Stomach (tissue), 9 donors: Measurements from ENCODE around the gene DPF3. TPM values are rescaled to one million over a fixed set of nuclear protein-coding genes. Genes with fewer than 3 reads are reported as not detected.

Experiments used
- DNase-seq, 2 donors: peaks; one replicate each; pipeline versions ENCODE4 v3.0.0 to v3.0.0-alpha.2; 2013 to 2019
- H3K27ac ChIP-seq, 5 donors: fragments of 200-600 bp in 4 of 5; sonication (generic) in 4 of 5; one replicate each; pipeline ENCODE4 v1.5.1; 2013 to 2019; ENCODE audit warnings: mild to moderate bottlenecking in 1 of 5, moderate library complexity in 1 of 5
- H3K27me3 ChIP-seq, 3 donors: fragments of 200-600 bp; sonication (generic); one replicate each; pipeline ENCODE4 v1.5.1; 2017 to 2019; ENCODE audit warnings: mixed run types in 1 of 3
- H3K36me3 ChIP-seq, 4 donors: fragments of 200-600 bp; sonication (generic); 1 replicate in 3 of 4; 2 replicates in 1 of 4; pipeline ENCODE4 v1.5.1; 2016 to 2019
- H3K4me1 ChIP-seq, 4 donors: fragments of 200-600 bp; sonication (generic); one replicate each; pipeline ENCODE4 v1.5.1; 2016 to 2019
- H3K4me3 ChIP-seq, 4 donors: fragments of 200-600 bp; sonication (generic) in 3 of 4; one replicate each; pipeline ENCODE4 v1.5.1; 2016 to 2019; ENCODE audit warnings: mild to moderate bottlenecking in 1 of 4
- H3K9me3 ChIP-seq, 4 donors: fragments of 200-600 bp; sonication (generic); one replicate each; pipeline ENCODE4 v1.5.1; 2016 to 2019
- EP300 ChIP-seq: sonication (generic); formaldehyde crosslinking; IDR thresholded peaks from one replicate; pipeline ENCODE4 v1.6.1; 2017; ENCODE audit warnings: antibody characterized with exemption
- POLR2A ChIP-seq, 4 donors: fragments of 450-650 bp; IDR thresholded peaks; one replicate each; pipeline ENCODE4 v1.6.1; 2016; ENCODE audit warnings: antibody characterized with exemption in 4 of 4, control low read depth in 2 of 4, mild to moderate bottlenecking in 1 of 4, moderate library complexity in 1 of 4
- POLR2AphosphoS5 ChIP-seq, 3 donors: sonication (generic); formaldehyde crosslinking; IDR thresholded peaks; one replicate each; pipeline ENCODE4 v1.6.1; 2016; ENCODE audit warnings: antibody characterized with exemption in 3 of 3
- WGBS, 5 donors: extraction: QIAGEN DNeasy Blood & Tissue Kit in 3 of 5; methylation state at CpG; one replicate each; pipeline versions ENCODE4 v1.1.5 to v1.1.7; 2013 to 2018; 5-methylcytosine and 5-hydroxymethylcytosine counted together
- intact Hi-C: fragments of 100-400 bp; cut with DNase I; formaldehyde crosslinking; loops from one replicate; pipeline ENCODE4 v1.15.1; 2023; ENCODE audit warnings: low total_unique reads
- polyA plus RNA-seq, 3 donors: library from polyadenylated mRNA; stranded (reverse); fragments of 200-250 nt; gene quantifications; one replicate each; pipeline ENCODE4 v1.2.3, GENCODE V29; 2013
- total RNA-seq, 5 donors: library from RNA; depleted of rRNA; stranded (reverse); fragments of >200 nt; gene quantifications; one replicate each; pipeline versions ENCODE4 v1.1.0 to v1.2.3, GENCODE V29; 2014 to 2016
- TF ChIP-seq, protein P1 (sequence below), 7 experiments: fragments of 450-650 bp in 4 of 7; fragments of 200-600 bp in 3 of 7; sonication (generic) in 3 of 7; IDR thresholded peaks; one replicate each; pipeline ENCODE4 v1.5.1; 2016 to 2019; ENCODE audit warnings: antibody characterized with exemption in 7 of 7, control low read depth in 2 of 7, mild to moderate bottlenecking in 1 of 7
- donor health status: healthy with polysubstance abuse.
- donor health status: Bipolar disorder and iron deficiency.
- donor health status: healthy.

The DPF3 gene
- total and polyA plus RNA-seq, 8 donors, result 0.20 to 113 (median 3.7) TPM

DNA sequence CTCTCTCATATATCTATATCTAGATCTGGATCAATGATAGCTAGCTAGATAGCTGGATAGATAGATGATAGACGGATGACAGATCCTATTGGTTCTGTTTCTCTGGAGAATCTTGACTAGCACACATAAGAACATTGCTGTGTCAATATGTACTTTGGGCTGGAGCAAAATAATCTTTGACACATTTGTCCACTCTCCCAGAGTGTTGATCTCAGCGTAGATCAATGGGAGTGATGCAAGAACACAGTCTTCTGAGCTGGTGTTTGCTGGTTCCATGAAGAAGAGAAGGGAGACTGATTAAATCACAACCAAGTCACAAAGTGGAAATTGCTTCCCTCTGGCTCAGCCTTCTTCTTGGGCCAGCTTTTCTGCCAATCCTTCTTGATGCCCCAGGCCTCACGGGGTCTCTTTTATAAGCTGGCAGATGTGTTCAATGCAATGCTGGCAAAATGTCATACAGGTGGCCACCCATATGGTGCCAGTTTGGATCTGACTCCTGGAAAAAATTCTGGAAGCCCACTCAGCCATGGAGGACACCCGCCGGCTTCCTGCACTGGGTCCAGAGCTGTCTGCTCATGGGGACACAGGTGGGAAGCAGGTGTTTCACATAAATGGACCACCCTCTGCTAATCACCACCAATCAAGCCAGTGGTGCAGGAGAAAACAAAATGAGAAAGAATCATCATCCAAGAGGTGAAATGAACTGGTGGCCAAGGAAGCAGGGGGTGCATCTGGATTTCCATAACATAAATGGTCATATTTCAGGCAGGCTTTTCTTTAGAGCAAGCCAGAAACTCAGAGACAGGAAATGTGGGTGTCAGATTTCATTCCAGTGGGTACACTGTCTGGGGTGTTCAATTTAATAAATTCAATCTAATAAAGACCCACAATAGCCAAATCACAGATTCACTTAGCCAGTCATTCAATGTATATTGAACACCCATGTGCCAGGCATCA is 310.3 kb downstream of the DPF3 start:
- intact Hi-C loops, result no loop called here
- TF ChIP-seq POLR2AphosphoS5 (IDR thresholded peaks at IDR 0.05) (no peak), POLR2A (IDR thresholded peaks at IDR 0.05) (no peak), EP300 (no peak)
- TF ChIP-seq, protein P1, sequence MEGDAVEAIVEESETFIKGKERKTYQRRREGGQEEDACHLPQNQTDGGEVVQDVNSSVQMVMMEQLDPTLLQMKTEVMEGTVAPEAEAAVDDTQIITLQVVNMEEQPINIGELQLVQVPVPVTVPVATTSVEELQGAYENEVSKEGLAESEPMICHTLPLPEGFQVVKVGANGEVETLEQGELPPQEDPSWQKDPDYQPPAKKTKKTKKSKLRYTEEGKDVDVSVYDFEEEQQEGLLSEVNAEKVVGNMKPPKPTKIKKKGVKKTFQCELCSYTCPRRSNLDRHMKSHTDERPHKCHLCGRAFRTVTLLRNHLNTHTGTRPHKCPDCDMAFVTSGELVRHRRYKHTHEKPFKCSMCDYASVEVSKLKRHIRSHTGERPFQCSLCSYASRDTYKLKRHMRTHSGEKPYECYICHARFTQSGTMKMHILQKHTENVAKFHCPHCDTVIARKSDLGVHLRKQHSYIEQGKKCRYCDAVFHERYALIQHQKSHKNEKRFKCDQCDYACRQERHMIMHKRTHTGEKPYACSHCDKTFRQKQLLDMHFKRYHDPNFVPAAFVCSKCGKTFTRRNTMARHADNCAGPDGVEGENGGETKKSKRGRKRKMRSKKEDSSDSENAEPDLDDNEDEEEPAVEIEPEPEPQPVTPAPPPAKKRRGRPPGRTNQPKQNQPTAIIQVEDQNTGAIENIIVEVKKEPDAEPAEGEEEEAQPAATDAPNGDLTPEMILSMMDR (IDR thresholded peaks at IDR 0.05), result no peak
- Histone ChIP-seq H3K4me1 (no peaks in the 10 kb centered on the region), H3K9me3 (no peaks in the 10 kb centered on the region), H3K27me3 (no peaks in the 10 kb centered on the region), H3K27ac (no peak overlapping the region), H3K36me3 (no peaks in the 10 kb centered on the region), H3K4me3 (no peak overlapping the region)
- WGBS, 5 donors, result 79 to 87% (median 83%) methylated on average over 5 of the region's 5 CpGs
- DNase-seq, result no peak

DNA sequence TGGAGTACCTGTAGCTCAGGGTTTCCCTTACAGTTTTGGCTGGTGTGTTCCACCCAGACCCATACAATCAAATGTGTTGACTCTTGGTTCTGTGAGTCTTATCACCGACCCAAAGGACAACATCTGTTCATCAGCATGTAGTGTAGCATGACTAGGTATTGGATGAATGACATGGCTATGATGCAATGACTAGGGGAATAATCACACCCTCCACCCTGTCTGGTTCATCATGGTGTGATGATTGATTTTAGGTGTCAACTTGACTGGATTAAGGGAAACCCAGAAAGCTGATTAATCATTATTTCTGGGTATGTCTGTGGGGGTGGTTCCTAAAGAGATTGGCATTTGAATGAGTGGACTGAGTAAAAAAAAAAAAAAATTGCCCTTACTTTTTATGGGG is 311.3 kb downstream of the DPF3 start:
- H3K9me3 ChIP-seq, result no peaks in the 10 kb centered on the region
- intact Hi-C loops, result no loop called here
- no peak for DNase-seq
- 74 to 85% (median 80%) methylated on average over 1 of the region's 1 CpG for WGBS, 5 donors
- no peak overlapping the region for H3K27ac ChIP-seq
- no peaks in the 10 kb centered on the region for H3K4me1 ChIP-seq
- peaks cover 0 to 7% (median 0%) of the 10 kb centered on the region in 3 donors for H3K27me3 ChIP-seq
- H3K4me3 ChIP-seq, result no peak overlapping the region
- TF ChIP-seq, protein P1 (IDR thresholded peaks at IDR 0.05), result no peak
- TF ChIP-seq EP300 (no peak), POLR2AphosphoS5 (IDR thresholded peaks at IDR 0.05) (no peak), POLR2A (IDR thresholded peaks at IDR 0.05) (no peak)
- H3K36me3 ChIP-seq, result no peaks in the 10 kb centered on the region

DNA sequence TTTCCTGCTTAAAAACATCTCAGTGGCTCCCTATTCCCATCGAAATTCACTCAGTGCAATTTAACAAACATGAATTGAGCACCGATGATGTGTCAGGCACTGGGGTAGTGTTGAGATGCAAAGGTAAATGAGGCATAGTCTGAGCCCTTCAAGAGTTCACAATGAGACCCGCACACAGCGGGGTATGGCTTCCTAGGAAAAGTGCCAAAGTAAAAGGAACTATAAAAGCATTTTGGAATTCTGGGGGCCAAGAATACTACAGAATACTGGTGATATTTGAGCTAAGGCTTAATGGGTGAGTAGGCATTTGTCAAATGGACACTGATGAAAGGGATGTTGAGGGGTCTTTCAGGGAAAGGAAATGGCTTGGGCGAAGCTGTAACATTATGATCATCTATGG is 315.4 kb downstream of the DPF3 start:
- H3K9me3 ChIP-seq, result no peaks in the 10 kb centered on the region
- no peak overlapping the region for H3K27ac ChIP-seq
- TF ChIP-seq, protein P1 (IDR thresholded peaks at IDR 0.05), result no peak
- no peak for TF ChIP-seq POLR2AphosphoS5 (IDR thresholded peaks at IDR 0.05)
- TF ChIP-seq EP300, result no peak
- no peak for TF ChIP-seq POLR2A (IDR thresholded peaks at IDR 0.05)
- no peak overlapping the region for H3K4me3 ChIP-seq
- DNase-seq, result no peak
- H3K4me1 ChIP-seq, result peaks cover 0 to 11% (median 0%) of the 10 kb centered on the region in 4 donors
- 83 to 92% (median 87%) methylated on average over 5 of the region's 5 CpGs for WGBS, 5 donors
- no peaks in the 10 kb centered on the region for H3K36me3 ChIP-seq
- intact Hi-C loops, result no loop called here
- H3K27me3 ChIP-seq, result peaks cover 0 to 18% (median 0%) of the 10 kb centered on the region in 3 donors

DNA sequence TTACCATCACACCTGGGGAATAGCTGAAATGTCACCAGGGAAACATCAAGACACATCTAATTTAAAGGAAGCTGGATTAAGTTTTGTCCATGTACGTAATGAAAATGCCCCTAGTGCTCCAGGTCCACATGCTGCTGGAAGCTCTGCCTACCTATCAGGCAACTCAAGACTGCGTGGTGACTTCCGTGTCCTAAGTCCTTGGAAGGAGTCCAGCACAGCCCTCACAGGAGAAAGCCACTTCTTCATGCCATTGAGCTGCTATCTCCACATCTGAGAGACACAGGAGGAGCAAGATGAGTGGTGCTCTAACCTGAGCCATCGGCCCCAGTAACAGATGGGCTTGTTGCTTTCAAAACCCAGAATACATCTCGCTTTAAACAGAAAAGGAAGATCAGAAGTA is 316.4 kb downstream of the DPF3 start:
- intact Hi-C loops, result no loop called here
- 58 to 74% (median 66%) methylated on average over 5 of the region's 5 CpGs for WGBS, 5 donors

More for the DNA sequence above, 316.4 kb downstream of the DPF3 start:
- peaks cover 0 to 18% (median 0%) of the 10 kb centered on the region in 3 donors for H3K27me3 ChIP-seq
- H3K36me3 ChIP-seq, result no peaks in the 10 kb centered on the region
- peaks cover 0 to 11% (median 0%) of the 10 kb centered on the region in 4 donors for H3K4me1 ChIP-seq
- H3K9me3 ChIP-seq, result no peaks in the 10 kb centered on the region
- DNase-seq, result no peak
- H3K27ac ChIP-seq, result no peak overlapping the region
- no peak overlapping the region for H3K4me3 ChIP-seq
- TF ChIP-seq POLR2AphosphoS5 (IDR thresholded peaks at IDR 0.05), result no peak
